ENCODE results near the gene TTLL6.

TTLL6 gene

DNA sequence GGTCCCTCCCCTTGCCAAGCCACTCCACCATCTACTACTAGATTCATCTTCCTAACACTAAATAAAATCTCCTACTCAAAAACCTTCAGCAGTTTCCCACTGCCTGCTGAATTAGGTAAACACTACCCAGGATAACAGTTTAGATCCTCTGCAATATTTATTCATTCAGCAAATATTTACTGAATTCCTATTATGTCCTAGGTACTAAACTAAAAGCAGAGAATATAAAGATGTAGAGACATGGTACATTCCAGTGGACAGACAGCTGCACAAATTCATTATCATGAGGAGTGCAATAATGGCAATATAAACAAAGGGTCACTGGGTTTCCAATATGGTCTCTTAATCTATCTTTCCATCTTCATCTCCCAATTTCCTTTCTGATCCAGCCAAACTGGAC lies 57.7 kb downstream of the TTLL6 start:
- DNase-seq (ENCODE audit: low read depth) = no peak
- no peak overlapping the region for H3K4me3 ChIP-seq (ENCODE audit: low read length)
- TF ChIP-seq, protein P1, sequence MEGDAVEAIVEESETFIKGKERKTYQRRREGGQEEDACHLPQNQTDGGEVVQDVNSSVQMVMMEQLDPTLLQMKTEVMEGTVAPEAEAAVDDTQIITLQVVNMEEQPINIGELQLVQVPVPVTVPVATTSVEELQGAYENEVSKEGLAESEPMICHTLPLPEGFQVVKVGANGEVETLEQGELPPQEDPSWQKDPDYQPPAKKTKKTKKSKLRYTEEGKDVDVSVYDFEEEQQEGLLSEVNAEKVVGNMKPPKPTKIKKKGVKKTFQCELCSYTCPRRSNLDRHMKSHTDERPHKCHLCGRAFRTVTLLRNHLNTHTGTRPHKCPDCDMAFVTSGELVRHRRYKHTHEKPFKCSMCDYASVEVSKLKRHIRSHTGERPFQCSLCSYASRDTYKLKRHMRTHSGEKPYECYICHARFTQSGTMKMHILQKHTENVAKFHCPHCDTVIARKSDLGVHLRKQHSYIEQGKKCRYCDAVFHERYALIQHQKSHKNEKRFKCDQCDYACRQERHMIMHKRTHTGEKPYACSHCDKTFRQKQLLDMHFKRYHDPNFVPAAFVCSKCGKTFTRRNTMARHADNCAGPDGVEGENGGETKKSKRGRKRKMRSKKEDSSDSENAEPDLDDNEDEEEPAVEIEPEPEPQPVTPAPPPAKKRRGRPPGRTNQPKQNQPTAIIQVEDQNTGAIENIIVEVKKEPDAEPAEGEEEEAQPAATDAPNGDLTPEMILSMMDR (conservative IDR thresholded peaks at IDR 0.05; ENCODE audit: low read depth, low read length) = no peak

- peak; percentile 5 for DNase-seq (ENCODE audit: low read depth)
- TF ChIP-seq, protein P1 (conservative IDR thresholded peaks at IDR 0.05; ENCODE audit: low read depth, low read length) = no peak
- H3K4me3 ChIP-seq (ENCODE audit: low read length) = no peak overlapping the region
Observed at GRCh38 chr17:48757524-48757961, 59.5 kb downstream of the TTLL6 start.

DNA sequence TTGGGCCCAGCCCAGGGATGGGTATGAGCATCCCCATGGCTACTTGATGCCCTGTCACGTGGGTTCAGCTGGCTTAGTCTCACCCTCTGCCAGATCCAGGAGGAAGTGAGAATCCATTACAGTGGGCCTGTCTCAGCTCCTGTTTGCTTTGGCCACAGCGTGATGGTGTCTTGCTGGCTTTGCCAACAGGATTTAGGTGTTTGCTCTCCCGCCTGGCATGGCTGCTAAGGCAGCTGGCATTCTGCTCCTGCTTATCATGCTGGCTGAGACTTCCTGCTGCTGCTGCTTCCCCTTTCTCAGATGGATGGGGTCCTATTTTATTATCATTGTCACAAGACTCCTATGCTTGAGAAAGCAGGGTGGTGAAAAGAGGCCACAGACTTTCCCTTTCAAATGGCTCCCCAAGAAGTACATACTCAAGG lies 60.2 kb downstream of the TTLL6 start:
- TF ChIP-seq, protein P1 (conservative IDR thresholded peaks at IDR 0.05; ENCODE audit: low read depth, low read length) = no peak
- H3K4me3 ChIP-seq (ENCODE audit: low read length) = no peak overlapping the region
- no peak for DNase-seq (ENCODE audit: low read depth)

DNA sequence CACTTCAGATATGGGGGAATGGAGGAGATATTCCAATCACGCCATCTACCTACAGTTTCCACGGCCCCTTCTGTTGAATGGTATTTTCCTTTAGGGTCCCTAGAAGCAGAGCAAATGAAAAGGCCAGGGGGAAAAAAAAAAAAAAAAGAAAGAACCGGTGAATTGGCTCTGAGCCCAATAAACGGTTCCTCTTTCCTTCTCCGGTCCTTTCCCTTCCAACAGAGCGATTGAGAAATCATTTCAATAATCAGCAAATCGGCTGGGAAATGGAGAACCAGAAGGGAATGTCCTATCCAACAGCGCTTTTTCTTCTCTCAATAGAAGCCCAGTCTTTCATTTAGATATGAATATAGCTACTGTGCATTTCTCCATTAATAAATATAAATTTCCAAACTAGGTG lies 61.7 kb downstream of the TTLL6 start:
- TF ChIP-seq, protein P1 (conservative IDR thresholded peaks at IDR 0.05; ENCODE audit: low read depth, low read length) = no peak
- H3K4me3 ChIP-seq (ENCODE audit: low read length) = no peak overlapping the region
- DNase-seq (ENCODE audit: low read depth) = no peak

GRCh38 chr17:48754500-48755261 lies 62.3 kb downstream of the TTLL6 start:
- TF ChIP-seq, protein P1 (conservative IDR thresholded peaks at IDR 0.05; ENCODE audit: low read depth, low read length) = no peak
- H3K4me3 ChIP-seq (ENCODE audit: low read length) = no peak overlapping the region
- no peak for DNase-seq (ENCODE audit: low read depth)

GRCh38 chr17:48753794-48754499 lies 63.1 kb downstream of the TTLL6 start:
- no peak overlapping the region for H3K4me3 ChIP-seq (ENCODE audit: low read length)
- DNase-seq (ENCODE audit: low read depth) = no peak
- TF ChIP-seq, protein P1 (conservative IDR thresholded peaks at IDR 0.05; ENCODE audit: low read depth, low read length) = no peak

Data from retinal pigment epithelial cell (primary cell).